Caco-2 (cell line): ENCODE results near the gene DOLK. TPM values are rescaled to one million over a fixed set of nuclear protein-coding genes. Genes with fewer than 3 reads are reported as not detected.

Source experiments
- BruUV-seq: library from RNA; stranded (reverse); fragments of 400-500 nt; replicated peaks from 2 replicates; lab custom pipeline; 2021; lab: Mats Ljungman, UMichigan
- CTCF ChIA-PET: fragments of 300-600 bp; sonication (Branson Sonifier 250); formaldehyde crosslinking; loops from one replicate; lab custom pipeline; 2022; ENCODE audit warnings: antibody characterized with exemption; lab: Charles Lee
- POLR2A ChIA-PET: fragments of 300-600 bp; sonication (Branson Sonifier 250); formaldehyde crosslinking; loops from one replicate; lab custom pipeline; 2022; ENCODE audit warnings: antibody characterized with exemption; lab: Charles Lee
- DNase-seq, 2 experiments: peaks; one replicate each; pipeline versions ENCODE4 v3.0.0 to v3.0.0-alpha.2; 2020 to 2022
- H3K27me3 ChIP-seq: replicated peaks from 2 replicates; pipeline ENCODE4 v1.6.0; 2011; ENCODE audit warnings: low read length; ENCODE audit not compliant: control insufficient read depth, insufficient read depth
- H3K36me3 ChIP-seq: 2 replicates; pipeline ENCODE4 v1.5.1; 2011; ENCODE audit warnings: low read length; ENCODE audit not compliant: control insufficient read depth, insufficient read depth
- H3K4me1 ChIP-seq: fragments of 250-450 bp; sonication (Bioruptor Pico); 2 replicates; pipeline ENCODE4 v1.5.1; 2020; ENCODE audit warnings: mild to moderate bottlenecking
- H3K4me3 ChIP-seq: 2 replicates; pipeline ENCODE4 v1.5.1; 2011; ENCODE audit warnings: low read depth, mild to moderate bottlenecking, control low read depth, low read length
- H3K9me3 ChIP-seq: fragments of 250-450 bp; sonication (Bioruptor Pico); 2 replicates; pipeline ENCODE4 v1.5.1; 2020; ENCODE audit warnings: mild to moderate bottlenecking, moderate library complexity
- H3K27ac Mint-ChIP-seq: one replicate; pipeline ENCODE4 v1.8.0; 2022; ENCODE audit warnings: mixed read lengths; ENCODE audit not compliant: unreplicated experiment
- H3K27me3 Mint-ChIP-seq: one replicate; pipeline ENCODE4 v1.8.0; 2022; ENCODE audit warnings: mixed read lengths; ENCODE audit not compliant: insufficient read depth, unreplicated experiment
- H3K36me3 Mint-ChIP-seq: one replicate; pipeline ENCODE4 v1.8.0; 2022; ENCODE audit warnings: mild to moderate bottlenecking, mixed read lengths; ENCODE audit not compliant: insufficient read depth, unreplicated experiment
- H3K4me1 Mint-ChIP-seq: one replicate; pipeline ENCODE4 v1.8.0; 2022; ENCODE audit warnings: low read depth, mixed read lengths; ENCODE audit not compliant: unreplicated experiment
- H3K4me3 Mint-ChIP-seq: one replicate; pipeline ENCODE4 v1.8.0; 2022; ENCODE audit warnings: mild to moderate bottlenecking, moderate library complexity, mixed read lengths; ENCODE audit not compliant: unreplicated experiment
- H3K9me3 Mint-ChIP-seq: one replicate; pipeline ENCODE4 v1.8.0; 2022; ENCODE audit warnings: mixed read lengths; ENCODE audit not compliant: unreplicated experiment
- CTCF ChIP-seq, 2 experiments: fragments of 200-600 bp in 1 of 2; IDR thresholded peaks; 1 replicate in 1 of 2; 2 replicates in 1 of 2; pipeline versions ENCODE4 v1.5.1 to v1.8.0; 2011 to 2022; ENCODE audit warnings: antibody characterized with exemption in 1 of 2, control low read depth in 1 of 2, inconsistent platforms in 1 of 2, low read depth in 1 of 2, low read length in 1 of 2, mild to moderate bottlenecking in 1 of 2, moderate library complexity in 1 of 2; ENCODE audit not compliant: insufficient read depth in 1 of 2, severe bottlenecking in 1 of 2, unreplicated experiment in 1 of 2
- intact Hi-C: fragments of 100-400 bp; cut with micrococcal nuclease; formaldehyde crosslinking; loops from one replicate; pipeline ENCODE4 v1.10.0; 2022; ENCODE audit not compliant: unreplicated experiment
- total RNA-seq: library from RNA; stranded (reverse); gene quantifications from 2 replicates; pipeline ENCODE4 v1.2.3, GENCODE V29; 2022

Gene DOLK
- total RNA-seq, 1 experiment from 2014 or later = 27.2 TPM

DNA sequence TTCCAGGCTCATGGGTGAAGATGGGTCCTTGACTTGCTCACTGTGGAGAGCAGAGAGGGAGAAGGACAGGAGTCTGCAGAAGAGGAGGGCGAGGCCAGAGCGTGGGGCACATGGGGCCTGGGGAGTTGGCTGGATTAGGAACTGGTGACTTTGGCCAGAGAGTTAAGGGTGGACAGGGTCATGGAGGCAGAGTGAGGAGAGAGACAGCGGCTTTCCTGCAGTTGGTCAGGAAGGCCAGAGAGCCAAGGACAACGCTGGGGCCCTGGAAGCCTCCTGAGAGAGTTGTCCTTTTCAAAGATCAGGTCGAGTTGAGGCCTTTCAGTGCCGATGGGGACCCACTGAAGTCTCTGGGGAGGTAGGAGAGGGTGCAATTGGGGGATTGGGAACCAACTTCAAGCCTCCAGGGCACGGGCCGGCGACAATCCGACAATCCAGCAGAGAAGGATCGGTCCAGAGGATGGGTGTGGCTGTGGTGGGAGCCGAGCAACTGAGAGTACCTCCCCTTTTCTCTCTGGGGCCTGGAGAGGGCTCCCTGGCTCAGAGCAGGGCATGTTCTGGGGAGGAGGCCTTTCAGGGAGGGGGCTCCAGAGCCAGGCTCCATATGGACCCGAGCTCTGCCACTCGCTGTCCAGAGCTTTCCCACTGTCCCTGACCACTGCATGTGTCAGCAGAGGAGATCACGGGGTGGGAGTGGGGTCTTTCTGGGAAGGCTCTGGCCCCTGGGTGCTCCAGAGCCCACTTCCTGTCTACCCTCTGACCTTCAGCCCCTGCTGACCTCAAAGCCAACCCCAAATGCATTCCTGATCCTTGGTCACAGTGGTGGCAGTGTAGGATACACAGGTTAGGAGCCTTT lies 34.1 kb downstream of the DOLK start:
- H3K4me1 ChIP-seq = peaks cover 19% of the 10 kb centered on the region
- intact Hi-C loops = no loop called here
- no peak for TF ChIP-seq CTCF (IDR thresholded peaks at IDR 0.05; ENCODE audit: insufficient read depth in 1 of 2, low read depth in 1 of 2, low read length in 1 of 2, severe bottlenecking in 1 of 2, unreplicated experiment in 1 of 2)
- H3K36me3 ChIP-seq = no peaks in the 10 kb centered on the region; the same call in 1 of the 2 replicates
- no peaks in the 10 kb centered on the region for H3K27me3 ChIP-seq
- H3K9me3 ChIP-seq = no peaks in the 10 kb centered on the region
- BruUV-seq = no TSS peak
- no peak overlapping the region for H3K4me3 Mint-ChIP-seq
- peaks cover 22% of the 10 kb centered on the region for H3K4me1 Mint-ChIP-seq
- ChIA-PET CTCF (interaction anchor here (0.9 kb wide), 1 partner anchor 95 kb away, joined by 3 read pairs; the partner anchor contains the start of gene ENDOG), POLR2A (interaction anchor here (0.5 to 0.8 kb wide), 3 partner anchors 37 to 663 kb away, joined by 3 to 6 read pairs (median 3); partner anchors contain the start of gene ENDOG)
- DNase-seq = no peak
- no peak overlapping the region for H3K4me3 ChIP-seq
- H3K9me3 Mint-ChIP-seq = no peaks in the 10 kb centered on the region
- no peaks in the 10 kb centered on the region for H3K27me3 Mint-ChIP-seq
- H3K27ac Mint-ChIP-seq = peak overlapping the region; percentile 81
- peaks cover 58% of the 10 kb centered on the region for H3K36me3 Mint-ChIP-seq

- peaks cover 22% of the 10 kb centered on the region for H3K4me1 Mint-ChIP-seq
- Histone ChIP-seq H3K36me3 (peaks cover 1% of the 10 kb centered on the region; the same call in 1 of the 2 replicates), H3K4me1 (peaks cover 19% of the 10 kb centered on the region), H3K9me3 (no peaks in the 10 kb centered on the region), H3K4me3 (no peak overlapping the region), H3K27me3 (no peaks in the 10 kb centered on the region)
- peak overlapping the region; percentile 81 for H3K27ac Mint-ChIP-seq
- H3K9me3 Mint-ChIP-seq = no peaks in the 10 kb centered on the region
- intact Hi-C loops = no loop called here
- TF ChIP-seq CTCF (IDR thresholded peaks at IDR 0.05; ENCODE audit: insufficient read depth in 1 of 2, low read depth in 1 of 2, low read length in 1 of 2, severe bottlenecking in 1 of 2, unreplicated experiment in 1 of 2) = no peak
- peak overlapping the region; percentile 7 for H3K4me3 Mint-ChIP-seq
- H3K36me3 Mint-ChIP-seq = peaks cover 49% of the 10 kb centered on the region
- BruUV-seq = no TSS peak
- peak; percentile 52 to 53 for DNase-seq
- ChIA-PET POLR2A (interaction anchor here (0.5 to 0.8 kb wide), 3 partner anchors 36 to 662 kb away, joined by 3 to 6 read pairs (median 3); partner anchors contain the start of gene ENDOG), CTCF (interaction anchor here (0.7 to 0.9 kb wide), 3 partner anchors 15 to 94 kb away, joined by 3 to 6 read pairs (median 3); partner anchors contain the start of gene ENDOG)
- no peaks in the 10 kb centered on the region for H3K27me3 Mint-ChIP-seq
Measured at GRCh38 chr9:128912270-128912853, 35.0 kb downstream of the DOLK start.

DNA sequence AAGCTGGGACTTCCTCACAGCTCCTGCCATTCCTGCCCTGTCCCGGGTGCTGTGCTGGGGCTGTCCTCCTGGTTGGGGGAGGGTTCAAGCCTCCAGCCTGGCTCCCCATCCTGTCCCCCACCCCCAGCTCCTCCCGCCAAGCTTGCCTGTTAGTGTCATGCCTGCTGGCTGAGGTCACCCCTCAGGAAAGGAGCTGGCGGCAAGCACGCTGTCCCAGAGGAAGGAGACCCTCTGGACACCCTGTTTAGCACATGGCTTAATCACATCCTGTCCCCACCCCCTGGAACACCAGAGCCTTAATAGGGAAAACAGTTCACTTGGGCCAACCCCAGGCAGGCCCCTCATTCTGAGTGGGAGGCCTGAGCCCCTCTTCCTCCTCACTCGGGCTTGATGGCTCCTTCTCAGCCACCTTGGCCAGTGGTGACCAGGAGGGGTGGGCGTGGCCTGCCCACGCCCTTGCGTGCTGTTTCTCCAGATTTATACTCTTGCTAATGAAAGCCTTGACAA lies 35.8 kb downstream of the DOLK start:
- no TSS peak for BruUV-seq
- ChIA-PET POLR2A (no interaction called here), CTCF (no interaction called here)
- DNase-seq = no peak
- Mint-ChIP-seq H3K9me3 (no peaks in the 10 kb centered on the region), H3K4me1 (peaks cover 22% of the 10 kb centered on the region), H3K27me3 (no peaks in the 10 kb centered on the region), H3K4me3 (no peak overlapping the region), H3K27ac (peak overlapping the region; percentile 81), H3K36me3 (peaks cover 41% of the 10 kb centered on the region)
- no peaks in the 10 kb centered on the region for H3K27me3 ChIP-seq
- TF ChIP-seq CTCF (IDR thresholded peaks at IDR 0.05; ENCODE audit: insufficient read depth in 1 of 2, low read depth in 1 of 2, low read length in 1 of 2, severe bottlenecking in 1 of 2, unreplicated experiment in 1 of 2) = no peak
- H3K36me3 ChIP-seq = peaks cover 1% of the 10 kb centered on the region; the same call in 1 of the 2 replicates
- H3K9me3 ChIP-seq = no peaks in the 10 kb centered on the region
- H3K4me3 ChIP-seq = no peak overlapping the region
- intact Hi-C loops = no loop called here
- peaks cover 19% of the 10 kb centered on the region for H3K4me1 ChIP-seq
